Epidermal melanocyte (primary cell): ENCODE data around the gene MAGI2.
"Not testable (repeated sequence)": the region's sequence is repeated elsewhere in the genome, so short reads cannot be mapped to it uniquely, and the experiment has no call there.

Experiments
- DNase-seq: peaks from one replicate; pipeline ENCODE4 v3.0.0; 2011; ENCODE audit warnings: low spot score; ENCODE audit not compliant: insufficient read length

Gene MAGI2

GRCh38 chr7:78015574-78016260, 1437.8 kb downstream of the MAGI2 start:
- DNase-seq: no peak

GRCh38 chr7:78014401-78014800, 1439.1 kb downstream of the MAGI2 start:
- DNase-seq: no peak

- no peak for DNase-seq
Observed at GRCh38 chr7:78013386-78013785, 1440.1 kb downstream of the MAGI2 start.

- DNase-seq: no peak
Observed at GRCh38 chr7:78011642-78012041, 1441.8 kb downstream of the MAGI2 start.

GRCh38 chr7:78007231-78007630, 1446.2 kb downstream of the MAGI2 start:
- DNase-seq: no peak

- DNase-seq: no peak
Observed at GRCh38 chr7:78006063-78006755, 1447.3 kb downstream of the MAGI2 start.

GRCh38 chr7:78002715-78003114, 1450.8 kb downstream of the MAGI2 start:
- DNase-seq: no peak

- DNase-seq: no peak
Observed at GRCh38 chr7:78002021-78002420, 1451.4 kb downstream of the MAGI2 start.

- DNase-seq: not testable (repeated sequence)
Observed at GRCh38 chr7:77999168-77999567, 1454.3 kb downstream of the MAGI2 start.

GRCh38 chr7:77995717-77996116, 1457.8 kb downstream of the MAGI2 start:
- no peak for DNase-seq

- DNase-seq: no peak
Observed at GRCh38 chr7:77993838-77994237, 1459.6 kb downstream of the MAGI2 start.

GRCh38 chr7:77991656-77992055, 1461.8 kb downstream of the MAGI2 start:
- no peak for DNase-seq

GRCh38 chr7:77989981-77990566, 1463.4 kb downstream of the MAGI2 start:
- DNase-seq: no peak

- DNase-seq: no peak
Observed at GRCh38 chr7:77985974-77986339, 1467.5 kb downstream of the MAGI2 start.

- DNase-seq: no peak
Observed at GRCh38 chr7:77985232-77985973, 1468.1 kb downstream of the MAGI2 start.

GRCh38 chr7:77983973-77984372, 1469.5 kb downstream of the MAGI2 start:
- no peak for DNase-seq

- no peak for DNase-seq
Observed at GRCh38 chr7:77982926-77983550, 1470.4 kb downstream of the MAGI2 start.

- no peak for DNase-seq
Observed at GRCh38 chr7:77980087-77980713, 1473.3 kb downstream of the MAGI2 start.

- no peak for DNase-seq
Observed at GRCh38 chr7:77979219-77979618, 1474.2 kb downstream of the MAGI2 start.

- no peak for DNase-seq
Observed at GRCh38 chr7:77975672-77976480, 1477.6 kb downstream of the MAGI2 start.
